AG09319 (cell line): ENCODE measurements around the gene MOXD1.

ENCODE experiments used
- DNase-seq: peaks from one replicate; pipeline ENCODE4 v3.0.0-alpha.2; 2010; ENCODE audit warnings: low read depth; ENCODE audit errors: extremely low read depth
- TF ChIP-seq, protein P1 (sequence below): IDR thresholded peaks from 2 replicates; pipeline ENCODE4 v1.5.1; 2011; ENCODE audit warnings: low read depth, mild to moderate bottlenecking, inconsistent platforms, low read length, moderate library complexity

Gene MOXD1

DNA sequence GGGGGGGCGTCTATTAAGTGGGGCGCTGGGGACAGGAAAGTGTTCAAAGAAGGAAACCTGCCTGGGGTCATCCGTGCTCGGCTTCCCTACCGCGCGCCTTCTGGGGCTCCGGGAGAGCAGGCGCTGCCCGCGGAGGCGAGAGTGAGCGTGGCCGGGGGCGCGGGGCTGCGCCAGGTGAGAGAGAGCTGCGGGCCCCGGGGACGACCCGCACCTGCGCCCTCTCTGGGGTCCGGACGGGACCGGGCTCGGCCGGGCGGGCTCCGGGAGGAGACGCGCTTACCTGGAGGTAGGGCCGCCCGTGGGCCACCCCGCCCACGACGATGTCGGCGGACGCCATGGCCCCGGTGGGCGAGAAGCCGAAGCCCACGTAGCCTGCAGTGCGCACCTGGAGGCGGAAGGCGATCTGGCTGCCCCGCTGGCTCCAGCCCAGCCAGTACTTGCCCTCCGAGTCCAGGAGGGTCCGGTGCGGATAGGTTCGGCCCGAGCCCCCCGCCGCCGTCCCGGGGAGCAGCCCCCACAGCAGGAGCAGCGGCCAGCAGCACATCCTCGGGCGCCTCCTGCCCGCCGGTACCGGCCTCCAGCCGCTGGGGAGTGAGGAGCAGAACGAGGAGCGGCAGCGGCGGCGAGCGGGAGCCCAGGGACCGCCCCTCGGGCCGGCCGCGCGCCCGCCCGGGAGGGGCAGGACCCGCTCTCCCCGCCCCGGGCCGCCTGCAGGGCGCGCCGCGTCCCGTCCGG, at the start of gene MOXD1:
Gene MOXD1 (minus strand): TSS at position 593 of the 735 bp plus-strand sequence. CDS start 49 bp downstream, at position 544.
- peak; percentile 12 for DNase-seq
- TF ChIP-seq, protein P1, sequence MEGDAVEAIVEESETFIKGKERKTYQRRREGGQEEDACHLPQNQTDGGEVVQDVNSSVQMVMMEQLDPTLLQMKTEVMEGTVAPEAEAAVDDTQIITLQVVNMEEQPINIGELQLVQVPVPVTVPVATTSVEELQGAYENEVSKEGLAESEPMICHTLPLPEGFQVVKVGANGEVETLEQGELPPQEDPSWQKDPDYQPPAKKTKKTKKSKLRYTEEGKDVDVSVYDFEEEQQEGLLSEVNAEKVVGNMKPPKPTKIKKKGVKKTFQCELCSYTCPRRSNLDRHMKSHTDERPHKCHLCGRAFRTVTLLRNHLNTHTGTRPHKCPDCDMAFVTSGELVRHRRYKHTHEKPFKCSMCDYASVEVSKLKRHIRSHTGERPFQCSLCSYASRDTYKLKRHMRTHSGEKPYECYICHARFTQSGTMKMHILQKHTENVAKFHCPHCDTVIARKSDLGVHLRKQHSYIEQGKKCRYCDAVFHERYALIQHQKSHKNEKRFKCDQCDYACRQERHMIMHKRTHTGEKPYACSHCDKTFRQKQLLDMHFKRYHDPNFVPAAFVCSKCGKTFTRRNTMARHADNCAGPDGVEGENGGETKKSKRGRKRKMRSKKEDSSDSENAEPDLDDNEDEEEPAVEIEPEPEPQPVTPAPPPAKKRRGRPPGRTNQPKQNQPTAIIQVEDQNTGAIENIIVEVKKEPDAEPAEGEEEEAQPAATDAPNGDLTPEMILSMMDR, result peak; percentile 4

DNA sequence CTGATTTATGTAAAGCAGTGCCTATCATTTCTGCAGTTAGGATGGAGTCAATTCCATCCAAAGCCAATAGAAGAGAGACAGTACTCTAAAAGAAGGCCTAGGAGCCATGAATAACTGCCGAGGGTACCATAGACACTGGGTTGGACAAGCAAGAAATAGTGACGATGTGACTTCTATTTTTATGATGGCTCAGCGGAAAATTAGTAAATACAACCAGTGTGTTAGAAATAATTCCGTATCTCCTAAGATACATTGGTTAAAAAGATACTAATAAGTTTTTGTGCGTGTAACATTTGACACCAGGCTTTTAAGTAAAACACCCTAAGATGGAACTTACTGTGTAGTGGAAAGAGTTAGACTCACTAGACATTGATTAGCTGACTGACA, 45.6 kb upstream of the MOXD1 start:
- TF ChIP-seq, protein P1, result no peak
- DNase-seq, result no peak

DNA sequence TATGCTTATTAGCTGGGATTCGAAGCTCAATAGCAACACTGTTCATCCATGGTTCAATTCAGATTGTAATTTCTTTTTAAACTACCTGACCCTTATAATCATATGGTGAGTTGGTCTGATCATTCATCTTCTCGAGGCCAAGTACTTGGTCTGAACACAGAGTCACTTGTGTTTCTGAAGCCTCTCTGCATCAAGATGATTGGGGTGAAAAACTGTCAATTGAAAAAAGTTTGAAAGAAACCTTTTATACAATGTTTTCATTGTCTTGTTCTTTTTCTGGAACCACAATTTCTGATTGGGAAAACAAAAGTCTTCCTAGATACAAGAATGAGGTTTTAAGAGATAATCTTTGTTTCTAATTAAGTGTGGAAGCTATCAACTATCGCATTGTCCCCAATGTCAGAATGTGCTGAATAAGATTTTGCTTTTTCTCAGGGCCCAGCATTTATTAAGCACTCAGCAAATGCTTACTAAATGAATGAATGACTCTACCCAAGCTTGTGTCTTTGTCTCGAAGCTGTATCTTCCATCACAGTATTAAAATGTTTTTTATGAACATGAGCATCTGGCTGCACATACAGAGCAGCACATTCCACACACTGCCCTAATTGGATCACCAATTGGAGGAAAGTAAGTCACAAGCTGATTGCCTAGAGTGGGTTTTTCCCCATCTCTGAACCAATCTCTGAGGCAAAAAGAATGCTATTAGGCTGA, 45.0 kb upstream of the MOXD1 start:
- TF ChIP-seq, protein P1, result no peak
- DNase-seq, result no peak

DNA sequence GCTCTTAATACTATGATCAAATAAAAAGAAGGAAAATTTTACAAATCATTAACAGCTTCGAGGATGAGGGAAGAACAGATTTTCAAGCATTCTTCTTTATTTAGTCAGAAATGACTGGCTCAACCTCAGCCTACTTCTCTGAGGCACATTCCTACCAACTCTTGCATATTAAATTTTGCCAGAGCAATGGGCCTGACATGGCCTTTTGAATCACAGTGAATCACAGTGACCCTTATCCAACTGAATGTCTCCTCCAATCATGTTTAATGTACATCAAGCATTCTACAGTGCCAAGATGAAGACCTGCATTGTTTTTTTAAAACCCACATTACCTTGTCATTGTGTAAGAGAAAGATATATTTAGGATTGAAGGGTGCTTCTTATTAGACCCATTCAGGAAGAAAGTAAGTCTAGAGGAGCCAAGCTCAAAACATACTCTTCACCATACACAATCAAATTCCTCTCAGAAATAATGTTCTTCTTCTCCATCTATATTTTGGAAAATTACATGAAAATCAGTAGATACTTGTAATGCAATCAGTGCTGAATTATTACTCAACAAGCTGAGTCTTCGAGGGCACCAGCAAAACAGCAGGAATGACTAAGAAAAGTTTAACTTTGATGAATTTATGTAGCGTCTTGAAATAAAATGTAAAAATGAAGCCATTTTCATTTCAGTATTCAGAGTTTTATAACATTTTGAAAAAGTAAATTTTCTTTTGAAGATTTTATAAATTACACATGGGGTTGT, 44.1 kb upstream of the MOXD1 start:
- DNase-seq, result peak; percentile 27
- TF ChIP-seq, protein P1, result no peak

DNA sequence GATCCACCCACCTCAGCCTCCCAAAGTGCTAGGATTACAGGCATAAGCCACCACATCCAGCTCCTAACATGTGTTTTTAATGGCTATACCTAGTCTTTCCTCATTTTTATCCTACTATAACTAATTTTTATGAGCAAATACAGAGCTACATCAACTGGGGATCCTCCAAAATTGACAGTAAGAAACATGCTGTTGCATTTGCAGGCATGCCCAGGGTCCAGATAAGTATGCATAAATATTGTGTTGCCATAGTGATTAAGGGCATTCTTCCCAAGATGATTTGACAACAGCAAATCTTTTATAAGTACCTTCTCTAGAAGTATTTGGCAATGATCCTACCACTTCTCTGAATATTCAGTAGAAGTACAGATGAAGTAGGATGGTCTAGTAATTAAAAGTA, 41.9 kb upstream of the MOXD1 start:
- TF ChIP-seq, protein P1, result no peak
- peak; percentile 2 for DNase-seq

DNA sequence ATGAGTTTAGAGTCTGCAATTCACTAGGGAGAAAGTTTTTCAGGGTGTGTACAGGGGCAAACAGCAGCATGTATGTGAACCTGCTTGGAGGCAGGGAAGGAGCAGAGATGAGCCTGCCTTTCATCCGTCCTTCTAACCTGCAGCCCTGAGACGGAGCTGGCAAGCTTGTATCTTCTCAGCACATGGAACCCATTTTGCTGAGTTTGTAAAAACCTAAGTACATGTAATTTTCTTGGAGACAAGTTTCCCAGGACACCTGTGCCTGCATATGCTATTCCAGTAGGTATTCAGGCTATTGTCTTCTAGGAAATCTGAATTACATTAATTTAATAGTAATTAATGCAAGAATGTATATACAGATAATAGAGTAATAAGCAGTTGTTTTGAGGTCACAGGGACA, 28.8 kb upstream of the MOXD1 start:
- TF ChIP-seq, protein P1, result no peak
- DNase-seq, result no peak
